ENCODE results near the gene SET. TPM values are rescaled to one million over a fixed set of nuclear protein-coding genes. Genes with fewer than 3 reads are reported as not detected.

SET gene
- total and polyA plus RNA-seq, 2 of the 13 experiments (the other 11 are each of a cell fraction or from before 2014, with no cell fraction given): 94.2 to 611 TPM

GRCh38 chr9:128656416-128657343 is 32.3 kb upstream of the SET start, which contains the start of gene DYNC2I2 (continued):
- TF ChIP-seq ZNF275 (CRISPR knock-in tag; IDR thresholded peaks at IDR 0.05; ENCODE audit: borderline replicate concordance): peak; percentile 74
- no peak for TF ChIP-seq POLR2AphosphoS2 (IDR thresholded peaks at IDR 0.05; ENCODE audit: low read depth, low read length)
- peak; percentile 20; the same call in 1 of the 2 replicates for TF ChIP-seq ATF3 (CRISPR knock-in tag; IDR thresholded peaks at IDR 0.05)
- TF ChIP-seq ELF4 (CRISPR knock-in tag; IDR thresholded peaks at IDR 0.05; ENCODE audit: borderline replicate concordance): peak; percentile 89
- peak; percentile 69; the same call in 1 of the 2 replicates for TF ChIP-seq ZNF503 (CRISPR knock-in tag; IDR thresholded peaks at IDR 0.05)
- peak; percentile 28; the same call in 1 of the 2 replicates for TF ChIP-seq ZNF160 (CRISPR knock-in tag; IDR thresholded peaks at IDR 0.05)
- TF ChIP-seq ZNF343 (CRISPR knock-in tag; IDR thresholded peaks at IDR 0.05): peak; percentile 90; the same call in 1 of the 2 replicates
- peak; percentile 86 for TF ChIP-seq CBX5 (CRISPR knock-in tag; IDR thresholded peaks at IDR 0.05; ENCODE audit: borderline replicate concordance)
- TF ChIP-seq ZNF253 (CRISPR knock-in tag; IDR thresholded peaks at IDR 0.05; ENCODE audit: borderline replicate concordance): no peak
- TF ChIP-seq ZNF639 (CRISPR knock-in tag; conservative IDR thresholded peaks at IDR 0.05): peak; percentile 84
- no peak for TF ChIP-seq ZNF597 (CRISPR knock-in tag; IDR thresholded peaks at IDR 0.05)
- TF ChIP-seq IRF1 (CRISPR knock-in tag; IDR thresholded peaks at IDR 0.05; ENCODE audit: low read depth): 0 out of 2 replicates have a peak, but pooled peaks have one; percentile 72
- peak; percentile 81 for TF ChIP-seq KMT2A (CRISPR knock-in tag; IDR thresholded peaks at IDR 0.05)
- peak; percentile 14; the same call in 1 of the 2 replicates for TF ChIP-seq SOX5 (CRISPR knock-in tag; IDR thresholded peaks at IDR 0.05; ENCODE audit: borderline replicate concordance)
- TF ChIP-seq PTBP1 (IDR thresholded peaks at IDR 0.05; ENCODE audit: low read depth, low read length, poor library complexity, severe bottlenecking): no peak
- peak; percentile 97 for TF ChIP-seq GMEB2 (CRISPR knock-in tag; IDR thresholded peaks at IDR 0.05; ENCODE audit: low read depth)
- TF ChIP-seq REPIN1 (CRISPR knock-in tag; IDR thresholded peaks at IDR 0.05; ENCODE audit: borderline replicate concordance, low read depth): peak; percentile 83
- TF ChIP-seq PLRG1 (conservative IDR thresholded peaks at IDR 0.05): no peak
- no peak for TF ChIP-seq ZNF296 (CRISPR knock-in tag; conservative IDR thresholded peaks at IDR 0.05)
- no peak for TF ChIP-seq ZNF674 (CRISPR knock-in tag; IDR thresholded peaks at IDR 0.05; ENCODE audit: low read depth)
